Stimulated activated CD8-positive, alpha-beta memory T cell treated with anti-CD3 and anti-CD28 coated beads, Interleukin-15, amount 100 ng/mL, for 24 hours (primary cell): ENCODE data around the gene FUT2.

Experiments used
- DNase-seq: peaks from one replicate; pipeline ENCODE4 v3.0.0-alpha.2; 2020; ENCODE audit warnings: low read depth

The FUT2 gene

DNA sequence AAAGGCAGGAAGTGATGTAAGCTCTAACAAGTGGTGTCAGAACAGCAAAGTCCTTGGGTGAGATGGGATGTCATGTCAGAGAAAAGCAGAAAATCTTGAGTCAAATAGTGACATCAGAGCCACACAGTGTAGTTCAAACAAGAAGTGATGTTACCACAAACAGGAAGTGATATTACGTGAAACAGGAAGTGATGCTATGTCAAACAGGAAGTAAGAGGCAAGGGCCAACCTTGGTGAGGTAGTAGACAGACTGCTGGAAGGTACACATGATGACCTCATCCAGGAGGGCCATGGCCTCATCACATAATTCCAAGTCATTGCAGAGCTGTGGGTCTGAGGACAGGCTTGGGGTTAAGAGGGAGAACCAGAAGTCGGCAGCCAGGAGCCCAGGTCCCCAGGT is 30.8 kb downstream of the FUT2 start:
- no peak for DNase-seq

DNA sequence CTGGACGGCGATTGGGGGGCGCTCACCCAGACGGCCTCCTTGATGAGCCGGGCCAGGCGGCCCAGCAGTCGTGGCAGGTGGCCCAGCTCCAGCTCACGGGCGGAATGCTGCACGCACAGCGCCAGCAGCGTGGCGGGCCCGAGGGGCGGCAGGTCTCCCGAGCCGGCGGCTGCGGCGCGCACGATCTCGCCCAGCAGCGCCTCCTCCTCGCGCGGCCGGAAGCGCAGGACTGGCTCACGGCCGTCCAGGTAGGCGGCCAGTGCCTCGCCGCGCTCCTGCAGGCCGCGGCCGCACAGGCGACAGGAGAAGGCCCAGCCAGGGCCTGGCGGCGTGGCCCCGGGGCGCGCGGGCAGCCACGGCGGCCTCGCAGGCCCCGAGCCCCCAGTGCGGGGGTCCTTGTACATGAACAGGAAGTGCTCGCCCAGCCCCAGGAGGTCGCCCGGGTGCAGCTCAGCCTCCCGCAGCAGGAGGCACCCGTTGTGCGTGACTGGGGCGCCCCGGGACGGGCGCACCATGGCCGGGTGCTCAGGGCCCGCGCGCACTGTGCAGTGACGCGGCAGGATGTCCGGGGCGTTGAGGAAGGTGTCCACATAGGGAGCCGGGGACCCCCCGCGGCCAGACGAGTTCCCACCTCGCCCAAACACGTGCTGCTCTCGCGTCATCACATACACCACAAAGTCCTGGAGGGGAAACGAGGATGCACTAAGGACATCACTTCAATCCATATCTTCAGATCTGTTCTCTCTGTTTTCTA is 33.3 kb downstream of the FUT2 start:
- no peak for DNase-seq

DNA sequence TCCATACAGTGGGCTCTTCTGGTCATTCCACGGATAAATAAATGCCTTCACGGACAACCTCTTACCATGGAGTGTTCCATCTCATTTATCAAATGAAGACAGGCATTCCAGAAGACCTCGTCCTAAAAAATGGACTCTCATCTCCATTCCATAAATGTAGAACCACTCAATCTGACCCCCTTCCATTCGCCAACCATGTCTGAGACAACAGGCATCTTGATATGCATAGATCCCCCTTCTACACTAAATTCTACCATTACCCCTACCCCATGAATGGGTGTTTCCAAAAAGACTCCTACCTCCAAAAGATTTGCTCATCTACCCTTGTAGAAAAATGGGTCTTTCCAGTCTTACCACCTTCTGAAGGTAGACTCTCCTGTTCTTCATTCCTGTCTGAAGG is 35.7 kb downstream of the FUT2 start:
- no peak for DNase-seq

DNA sequence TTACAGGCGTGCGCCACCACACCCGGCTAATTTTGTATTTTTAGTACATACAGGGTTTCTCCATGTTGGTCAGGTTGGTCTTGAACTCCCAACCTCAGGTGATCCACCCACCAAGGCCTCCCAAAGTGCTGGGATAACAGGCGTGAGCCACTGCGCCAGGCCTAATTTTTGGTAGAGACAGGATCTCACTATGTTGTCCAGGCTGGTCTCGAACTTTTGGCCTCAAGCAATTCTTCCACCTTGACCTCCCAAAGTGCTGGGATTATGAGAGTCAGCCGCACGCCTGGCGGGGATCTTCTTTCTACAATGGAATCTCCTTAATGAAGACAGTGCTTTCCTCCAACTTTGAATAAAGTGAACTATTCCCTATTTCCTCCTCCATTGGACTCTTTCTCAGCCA is 38.9 kb downstream of the FUT2 start:
- DNase-seq: no peak

DNA sequence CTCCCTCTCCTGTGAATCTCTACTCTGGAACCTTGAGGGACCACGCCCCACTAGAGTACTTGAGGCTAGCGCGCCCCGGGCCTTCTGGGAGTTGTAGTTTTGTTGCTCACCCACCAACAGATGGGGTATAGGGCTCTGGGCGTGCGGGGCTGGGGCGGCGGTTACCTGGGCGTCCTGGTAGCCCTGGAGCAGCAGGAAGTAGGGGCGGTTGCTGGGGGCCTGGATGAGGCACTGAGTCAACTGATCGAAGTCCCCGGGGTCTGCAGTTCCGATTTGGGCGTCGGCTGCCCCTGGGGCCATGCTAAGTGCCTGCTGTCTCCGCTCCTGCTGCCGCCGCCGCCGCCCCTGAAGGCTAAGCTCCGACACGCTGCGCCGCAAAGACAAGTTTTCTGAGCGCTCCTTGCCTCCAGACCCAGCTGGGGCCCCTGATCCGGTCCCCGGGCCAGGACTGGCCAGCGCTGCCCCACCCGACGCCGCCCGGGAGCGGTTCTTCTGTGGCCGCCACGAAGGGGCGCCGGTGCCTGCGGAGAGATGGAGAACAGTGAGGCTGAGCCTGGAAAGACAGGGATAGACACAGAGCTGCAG is 39.4 kb downstream of the FUT2 start:
- DNase-seq: no peak

DNA sequence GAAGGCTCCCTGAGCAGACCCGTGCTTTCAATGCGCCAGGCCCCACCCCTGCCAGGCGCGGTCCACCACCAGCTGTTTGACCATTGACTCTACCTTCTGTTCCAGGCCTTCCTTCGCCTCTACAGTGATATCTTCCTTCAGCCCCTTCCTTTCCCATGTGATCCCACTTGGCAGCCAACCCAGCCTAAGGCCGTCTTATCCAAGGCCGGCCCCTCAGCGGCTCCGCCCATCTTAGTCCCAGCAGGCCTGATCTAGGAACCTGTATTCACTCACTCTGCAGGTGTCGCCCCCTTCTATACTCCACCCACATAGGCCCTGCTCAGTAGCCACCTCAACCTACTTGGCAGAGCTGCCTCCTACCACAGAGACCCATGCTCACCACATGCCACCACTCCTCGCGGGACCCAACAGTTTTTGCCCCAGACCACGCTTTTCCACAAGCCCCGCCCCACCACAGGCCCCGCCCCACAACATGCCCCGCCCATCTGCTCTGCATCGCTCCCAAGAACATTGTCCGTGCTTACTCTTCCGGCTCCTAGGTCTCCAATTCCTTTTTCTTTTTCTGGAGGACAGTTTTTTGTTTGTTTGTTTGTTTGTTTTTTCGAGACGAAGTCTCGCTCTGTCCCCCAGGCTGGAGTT is 41.7 kb downstream of the FUT2 start:
- no peak for DNase-seq

DNA sequence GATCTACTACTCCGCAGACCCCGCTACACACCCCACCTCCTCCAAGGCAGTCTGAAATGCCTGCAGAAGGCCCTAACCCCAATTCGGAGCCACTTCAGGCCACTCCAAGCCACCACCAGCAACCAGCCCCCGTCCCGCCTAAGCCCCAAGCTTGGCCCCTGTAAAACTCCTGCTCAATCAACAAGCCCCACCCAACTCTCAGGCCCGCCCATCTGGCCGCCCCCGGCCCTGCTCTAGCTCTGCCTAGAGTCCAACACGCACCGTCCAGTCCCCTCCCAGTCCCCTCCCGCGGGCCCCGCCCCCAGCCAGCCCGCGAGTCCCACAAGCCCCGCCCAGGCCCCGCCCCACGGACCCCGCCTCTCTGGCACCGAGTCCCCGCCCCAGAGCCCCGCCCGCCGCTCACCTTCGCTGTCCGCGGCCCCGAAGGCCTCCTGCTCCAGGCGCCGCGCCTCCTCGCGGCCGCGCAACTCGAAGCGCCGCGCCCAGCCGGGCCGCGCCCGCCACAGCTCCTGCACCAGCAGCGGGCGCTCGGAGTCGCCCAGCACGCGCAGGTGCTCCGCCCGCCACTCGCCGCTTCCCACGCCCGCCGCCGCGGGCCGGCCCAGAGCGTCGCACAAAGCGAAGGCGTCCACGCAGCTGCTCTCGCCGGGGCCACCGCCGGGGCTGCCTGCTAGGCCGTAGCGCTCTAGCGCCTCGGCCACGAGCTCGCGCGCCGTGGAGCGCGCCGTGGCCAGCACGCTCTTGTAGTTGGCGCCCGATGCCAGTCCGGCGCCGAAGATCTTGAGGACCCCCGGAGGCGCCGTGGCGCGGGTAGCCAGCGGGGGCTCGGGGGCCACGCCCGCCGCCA is 43.0 kb downstream of the FUT2 start:
- peak; percentile 85 for DNase-seq

DNA sequence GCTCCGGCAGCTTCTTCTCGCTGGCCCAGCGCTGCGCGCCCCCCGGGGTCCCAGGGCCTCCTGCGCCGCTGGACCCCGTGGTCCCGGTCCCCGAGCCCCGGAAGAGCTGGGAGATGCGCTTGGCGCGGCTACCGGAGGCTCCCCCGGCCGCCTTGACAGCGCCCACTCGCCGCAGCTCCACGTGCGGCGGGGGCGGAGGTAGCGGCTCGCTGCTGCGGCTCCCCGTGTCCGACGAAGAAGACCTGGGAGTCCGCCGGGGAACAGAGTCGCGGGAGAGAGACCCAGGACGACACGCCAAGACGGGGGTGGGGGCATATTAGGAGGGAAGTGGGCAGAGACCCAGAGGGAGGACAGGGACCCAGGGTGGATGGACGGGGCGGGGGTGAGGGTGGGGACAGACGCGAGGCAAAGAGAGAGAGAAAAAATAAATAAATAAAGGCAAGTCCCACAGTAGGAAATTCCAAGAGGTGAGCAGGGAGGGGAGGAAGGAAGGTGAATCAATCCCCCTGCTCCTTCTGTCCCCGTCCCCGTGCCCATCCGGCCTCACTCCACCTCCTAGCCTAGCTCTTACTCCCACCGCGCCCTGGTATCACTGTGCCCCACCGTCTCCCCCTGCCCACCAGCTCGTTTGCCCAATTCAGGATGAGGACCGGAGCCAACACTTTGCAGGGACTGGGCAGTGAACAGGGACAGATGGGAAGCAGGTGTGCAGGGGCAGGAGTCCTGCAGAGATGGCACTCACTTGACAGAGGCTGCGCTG is 43.8 kb downstream of the FUT2 start:
- no peak for DNase-seq

DNA sequence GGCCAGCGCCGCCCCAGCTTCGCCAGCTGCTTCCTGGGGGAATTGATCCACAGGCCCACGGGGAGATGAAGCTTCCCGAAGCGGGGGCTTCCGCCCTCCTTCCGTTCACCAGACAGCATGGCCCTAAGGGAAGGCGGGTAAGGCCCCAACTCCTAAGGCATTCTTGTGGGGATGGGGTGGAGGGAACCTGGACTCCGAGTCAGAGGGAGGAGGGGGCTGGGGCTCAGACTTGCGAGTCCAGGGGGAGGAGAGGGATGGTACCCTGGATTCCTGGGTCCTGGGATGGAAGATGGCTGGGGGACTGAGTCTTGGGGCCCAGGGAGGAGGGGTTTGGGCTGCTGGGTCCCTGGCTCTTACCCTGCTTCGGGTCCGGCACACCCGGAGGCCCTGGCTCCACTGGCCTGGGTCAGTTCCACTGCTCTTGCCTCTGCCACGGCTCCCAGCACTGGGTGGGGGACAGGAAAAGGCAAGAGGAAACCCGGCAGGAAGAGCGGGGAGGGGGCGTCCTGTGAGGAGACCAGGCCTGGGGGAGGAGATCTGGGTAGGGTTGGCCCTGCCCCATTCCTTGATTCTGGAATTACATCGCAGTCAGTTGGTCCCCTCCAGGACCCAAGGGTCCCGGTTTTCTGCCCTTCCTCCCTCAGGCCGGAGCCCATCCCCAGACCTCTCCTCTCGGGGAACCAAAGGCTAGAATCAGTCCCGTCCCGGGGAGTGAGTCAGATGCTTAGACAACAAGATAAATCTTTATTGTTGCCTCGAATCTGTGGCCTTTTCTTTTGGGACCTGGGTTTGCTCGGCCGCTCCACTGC is 44.6 kb downstream of the FUT2 start, which contains the start of gene RASIP1:
Gene RASIP1 (minus strand): TSS at position 447 of the 809 bp plus-strand sequence. CDS start 328 bp downstream, at position 119.
- DNase-seq: no peak

DNA sequence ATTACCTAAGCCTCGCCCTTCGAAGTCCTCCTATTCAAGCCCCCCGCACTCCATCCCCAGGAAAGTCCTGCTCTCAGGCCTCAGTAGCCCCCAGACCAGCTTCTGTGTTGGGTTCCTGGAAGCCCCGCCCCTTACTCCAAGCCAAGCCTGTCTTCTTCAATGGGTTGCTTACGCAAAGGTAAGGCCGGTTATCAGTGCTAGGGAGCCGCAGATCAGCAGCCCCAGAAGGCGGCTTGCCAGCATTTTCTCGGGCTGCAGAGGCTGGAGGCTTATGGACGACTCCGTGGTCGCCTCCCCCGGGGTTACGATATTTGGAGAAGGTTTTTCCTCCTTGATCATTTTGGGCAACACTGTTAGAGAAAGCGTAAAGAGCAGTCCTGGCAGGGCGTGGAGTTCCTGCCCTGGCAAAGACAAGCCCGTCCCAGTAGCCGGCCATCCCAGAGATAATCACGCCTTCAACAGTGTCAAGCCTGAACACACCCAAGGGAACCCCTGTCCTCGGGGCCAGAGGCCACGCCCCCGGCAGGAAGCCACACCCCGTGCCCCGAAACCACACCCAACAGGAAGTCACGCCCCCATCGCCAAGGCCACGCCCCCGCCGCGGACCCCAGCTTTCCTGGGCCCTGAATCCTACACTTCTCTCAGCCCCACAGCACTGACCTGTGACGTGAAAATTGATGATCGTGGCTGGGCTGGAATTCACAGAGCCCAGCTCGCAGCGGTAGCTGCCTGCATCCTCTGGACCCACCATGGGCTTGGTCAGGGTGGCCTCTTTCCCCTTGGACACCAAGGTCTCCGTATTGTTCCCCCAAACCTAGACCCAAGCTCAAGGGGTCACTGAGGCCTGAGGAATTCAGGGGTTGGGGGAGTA is 45.6 kb downstream of the FUT2 start:
- no peak for DNase-seq

DNA sequence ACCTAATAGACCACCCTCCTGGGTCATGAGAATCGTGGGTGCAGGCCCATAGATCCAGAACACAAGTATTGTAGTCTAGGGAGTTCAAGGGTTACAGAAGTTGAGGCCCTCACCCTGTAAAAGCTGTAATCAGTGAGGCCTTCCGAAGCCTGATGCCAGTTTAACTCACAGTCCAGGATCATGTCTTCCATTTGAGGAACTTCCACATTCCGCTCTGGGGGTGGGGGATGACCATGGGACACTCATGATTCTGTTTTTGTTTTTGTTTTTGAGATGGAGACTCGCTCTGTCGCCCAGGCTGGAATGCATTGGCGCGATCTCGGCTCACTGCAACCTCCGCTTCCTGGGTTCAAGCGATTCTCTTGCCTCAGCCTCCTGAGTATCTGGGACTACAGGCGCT is 46.3 kb downstream of the FUT2 start:
- no peak for DNase-seq

DNA sequence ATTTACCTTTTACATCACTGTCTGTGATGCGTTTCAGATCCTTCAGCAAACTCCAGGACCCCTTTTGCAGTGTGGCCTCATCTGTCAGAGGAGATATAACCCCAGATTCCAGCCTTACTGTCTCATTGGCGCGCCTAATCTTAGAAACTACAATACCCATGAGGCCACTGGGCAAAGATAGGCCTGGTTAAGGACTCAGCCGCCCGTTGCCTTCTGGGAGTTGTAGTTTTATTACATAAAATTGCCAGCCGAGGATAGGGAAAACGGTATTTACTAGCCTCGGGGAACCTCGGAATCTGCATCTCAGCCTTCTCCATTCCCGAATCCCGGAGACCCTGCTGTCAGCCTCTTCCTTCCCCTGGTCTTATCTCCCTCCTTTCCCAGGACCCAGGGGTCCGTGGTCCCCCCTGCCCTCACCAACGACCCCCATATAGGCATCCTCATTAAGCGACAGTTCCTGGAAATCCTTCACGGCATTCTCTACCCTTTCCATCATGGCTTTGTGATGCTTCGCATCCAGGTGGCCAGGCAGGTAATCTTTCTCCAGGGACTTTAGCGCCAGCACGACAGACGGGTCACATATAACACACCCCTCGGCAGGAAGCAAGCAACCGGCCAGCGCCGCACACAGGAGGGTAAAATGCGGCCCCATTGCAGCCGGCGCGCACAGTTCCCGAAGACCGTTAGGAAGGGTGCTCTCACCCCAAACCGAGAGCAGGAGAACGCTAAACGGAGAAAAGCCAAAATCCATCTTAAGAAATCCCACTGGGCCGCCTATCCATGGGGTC is 49.6 kb downstream of the FUT2 start:
- no peak for DNase-seq

DNA sequence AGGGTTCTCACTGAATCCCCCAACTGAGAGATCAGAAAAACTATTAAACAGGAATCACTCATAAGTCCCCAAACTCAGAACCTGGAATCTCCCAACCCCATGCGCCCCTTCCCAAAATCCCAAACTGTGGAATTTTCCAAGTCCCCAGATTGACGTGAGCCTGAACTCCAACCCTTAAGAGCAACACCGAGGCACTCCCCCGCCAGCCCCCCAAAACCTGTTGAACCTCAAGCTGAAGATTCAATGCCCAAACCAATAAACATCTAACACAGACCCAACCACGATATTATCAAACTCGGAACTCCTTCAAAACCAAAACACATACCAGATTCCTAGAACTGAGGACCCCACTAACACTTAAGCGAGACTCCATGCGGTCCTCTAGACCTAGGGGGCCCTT is 50.3 kb downstream of the FUT2 start:
- no peak for DNase-seq

DNA sequence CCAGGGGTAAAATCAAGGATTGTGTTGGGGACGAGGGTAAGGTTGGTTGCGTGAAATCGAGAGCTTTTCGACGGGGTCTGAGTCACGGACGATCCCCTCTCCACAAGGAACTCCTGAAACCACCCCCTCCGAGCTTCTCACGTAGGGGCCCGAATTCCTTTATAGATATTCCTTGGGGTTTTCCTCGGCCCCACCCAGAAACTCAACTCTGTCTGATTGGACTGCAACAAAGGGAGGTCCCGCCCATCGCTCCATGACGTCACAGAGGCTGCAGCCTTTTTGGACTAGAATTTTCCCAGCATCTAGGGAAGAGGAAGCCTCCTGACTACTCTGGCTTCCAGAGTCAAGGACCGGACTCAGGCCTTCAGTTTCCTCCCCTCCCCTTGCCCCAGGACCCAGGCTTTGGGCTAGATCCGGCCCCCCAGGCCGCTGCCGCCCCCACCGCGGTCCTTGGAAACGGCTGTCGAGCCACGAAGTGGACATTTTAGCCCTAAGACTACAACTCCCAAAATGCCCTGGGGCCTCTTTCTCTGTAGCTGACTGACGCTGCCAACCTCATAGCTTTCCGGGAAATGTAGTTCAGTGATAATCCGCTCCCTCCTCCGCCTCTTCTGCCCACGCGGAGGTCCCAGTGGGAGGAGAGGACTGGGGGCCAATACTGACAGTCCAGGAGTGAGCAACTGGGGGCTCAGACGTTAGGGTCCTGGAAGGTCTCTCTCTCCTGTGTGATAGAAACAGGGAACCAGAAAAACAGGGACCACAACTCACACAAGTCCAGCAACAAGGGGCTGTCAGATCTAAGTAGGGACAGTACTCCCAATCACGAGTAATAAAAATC is 51.2 kb downstream of the FUT2 start, which contains the start of gene IZUMO1:
Gene IZUMO1 (minus strand): TSS at position 172 of the 838 bp plus-strand sequence. CDS start 1,050 bp downstream, outside the sequence.
- DNase-seq: no peak

DNA sequence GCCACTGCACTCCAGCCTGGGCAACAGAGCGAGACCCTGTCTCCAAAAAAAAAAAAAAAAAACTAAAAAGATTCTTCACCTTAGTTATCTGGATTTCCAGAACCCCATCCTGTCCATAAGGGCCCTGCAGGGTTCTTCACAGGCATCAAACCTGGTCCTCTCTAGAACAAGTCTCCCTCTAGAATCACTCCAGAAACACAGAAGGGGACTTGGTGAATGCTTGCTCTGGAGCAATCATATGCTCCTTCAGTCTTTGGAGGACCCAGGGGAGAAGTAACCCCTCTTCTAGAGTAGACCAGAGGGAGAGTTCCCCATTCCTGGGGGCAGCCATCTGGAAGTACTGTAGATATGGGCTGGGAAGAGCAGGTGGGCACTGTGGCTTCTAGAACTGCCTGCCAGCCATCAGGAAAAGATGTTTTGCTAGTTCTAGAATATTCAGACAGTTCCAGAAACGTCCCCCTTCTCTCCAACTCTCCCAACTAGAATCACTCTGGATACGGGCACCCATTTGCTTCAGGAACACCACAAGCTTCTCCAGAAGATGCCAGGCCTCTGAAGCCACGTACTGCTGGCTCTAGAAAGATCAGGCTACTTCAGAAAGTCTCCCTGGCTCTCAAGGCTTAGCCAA is 53.9 kb downstream of the FUT2 start:
- no peak for DNase-seq

DNA sequence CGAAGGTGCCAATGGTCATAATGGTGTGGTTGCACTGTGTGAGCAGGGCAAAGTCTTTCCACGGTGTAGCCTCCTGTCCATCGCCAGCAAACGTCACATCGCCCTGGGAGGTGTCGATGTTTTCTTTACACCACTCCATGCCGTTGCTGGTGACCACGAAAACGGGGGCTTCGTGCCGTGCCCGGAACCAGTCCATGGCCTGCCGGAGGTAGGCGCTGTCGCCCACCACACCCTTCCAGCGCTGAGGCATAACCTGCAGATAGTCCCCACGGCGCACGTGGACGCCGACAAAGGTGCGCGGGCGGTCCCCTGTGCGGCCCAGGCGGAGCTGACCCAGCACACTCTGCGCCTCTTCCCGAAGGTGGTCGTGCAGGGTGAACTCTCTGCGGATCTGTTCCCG is 54.6 kb downstream of the FUT2 start:
- no peak for DNase-seq

DNA sequence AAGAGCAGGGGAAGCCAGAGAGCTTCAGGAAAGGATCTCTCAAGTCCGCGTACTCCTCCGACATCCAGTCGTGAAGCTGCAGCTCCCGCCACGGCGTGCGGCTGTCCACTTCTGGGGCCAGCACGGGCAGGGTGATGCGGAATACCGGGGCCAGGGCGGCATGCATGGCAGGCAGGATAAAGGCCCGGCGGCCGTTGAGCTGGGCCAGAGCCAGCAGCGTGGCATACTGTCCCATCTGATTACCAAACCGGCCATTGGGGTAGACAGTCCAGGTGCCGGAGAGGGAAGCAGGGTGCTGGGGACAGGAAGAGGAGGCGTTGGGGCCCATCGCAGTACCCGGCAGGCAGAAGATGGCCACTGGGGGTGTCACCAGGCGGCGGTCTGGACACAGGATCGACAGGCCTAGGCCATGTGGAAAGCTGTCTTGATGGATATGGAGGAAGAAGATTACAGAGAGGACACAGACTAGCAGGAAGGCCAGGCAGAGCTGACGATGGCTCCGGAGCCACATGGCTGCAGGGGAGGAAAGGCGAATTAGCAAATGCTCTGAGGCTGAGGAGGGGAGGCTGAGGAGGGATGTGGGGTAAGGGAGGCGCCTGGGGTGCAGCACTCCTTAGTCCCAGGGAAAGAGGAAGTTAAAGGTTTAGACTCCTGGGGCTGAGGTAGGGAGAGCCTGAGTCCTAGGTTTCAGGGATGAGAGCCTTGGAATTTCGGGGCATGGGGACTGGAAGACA is 55.2 kb downstream of the FUT2 start:
- DNase-seq: no peak
